Mesenchymal stem cell (in vitro differentiated cells and primary cell): ENCODE data around the gene SGCA.

Experiments used
- DNase-seq: peaks from one replicate; pipeline ENCODE4 v3.0.0-alpha.2; 2013
- H2AFZ ChIP-seq: one replicate; pipeline ENCODE4 v1.6.1; 2013; ENCODE audit warnings: low read depth, mild to moderate bottlenecking, control low read depth, inconsistent platforms, low read length, moderate library complexity
- H2AK5ac ChIP-seq: 2 replicates; pipeline ENCODE4 v1.6.1; 2013; ENCODE audit warnings: low read length, moderate library complexity, mild to moderate bottlenecking, inconsistent platforms; ENCODE audit not compliant: severe bottlenecking
- H2BK120ac ChIP-seq: one replicate; pipeline ENCODE4 v1.6.1; 2013; ENCODE audit warnings: low read depth, mild to moderate bottlenecking, inconsistent platforms, low read length, moderate library complexity
- H2BK12ac ChIP-seq, 2 experiments: one replicate each; pipeline ENCODE4 v1.6.1; 2013; ENCODE audit warnings: inconsistent platforms in 2 of 2, low read length in 2 of 2, mild to moderate bottlenecking in 2 of 2, moderate library complexity in 2 of 2, control low read depth in 1 of 2
- H2BK15ac ChIP-seq: one replicate; pipeline ENCODE4 v1.6.1; 2013; ENCODE audit warnings: mild to moderate bottlenecking, low read depth, inconsistent platforms; ENCODE audit not compliant: poor library complexity, severe bottlenecking
- H2BK5ac ChIP-seq: 2 replicates; pipeline ENCODE4 v1.6.1; 2013; ENCODE audit warnings: low read depth, mild to moderate bottlenecking, low read length, control low read depth, inconsistent platforms; ENCODE audit not compliant: poor library complexity, severe bottlenecking
- H3K14ac ChIP-seq, 2 experiments: one replicate each; pipeline ENCODE4 v1.6.1; 2013; ENCODE audit warnings: inconsistent platforms in 2 of 2, low read length in 2 of 2, control low read depth in 1 of 2, mild to moderate bottlenecking in 1 of 2, moderate library complexity in 1 of 2
- H3K18ac ChIP-seq, 2 experiments: one replicate each; pipeline ENCODE4 v1.6.1; 2013; ENCODE audit warnings: inconsistent platforms in 2 of 2, low read length in 2 of 2, control low read depth in 1 of 2, low read depth in 1 of 2, mild to moderate bottlenecking in 1 of 2
- H3K23ac ChIP-seq, 2 experiments: one replicate each; pipeline ENCODE4 v1.6.1; 2013; ENCODE audit warnings: inconsistent platforms in 2 of 2, low read length in 2 of 2, mild to moderate bottlenecking in 2 of 2, moderate library complexity in 2 of 2, control low read depth in 1 of 2
- H3K27ac ChIP-seq: 2 replicates; pipeline ENCODE4 v1.5.1; 2013; ENCODE audit warnings: mild to moderate bottlenecking, moderate library complexity, low read length, control low read depth, inconsistent platforms; ENCODE audit not compliant: poor library complexity, severe bottlenecking
- H3K27me3 ChIP-seq, 2 experiments: 2 replicates each; pipeline versions ENCODE4 v1.6.1 to v1.7.0; 2013; ENCODE audit warnings: low read length in 2 of 2, mild to moderate bottlenecking in 2 of 2, moderate library complexity in 2 of 2, control low read depth in 1 of 2, inconsistent platforms in 1 of 2; ENCODE audit not compliant: control insufficient read depth in 1 of 2, insufficient read depth in 1 of 2
- H3K36me3 ChIP-seq, 2 experiments: 2 replicates each; pipeline versions ENCODE4 v1.6.1 to v1.7.0; 2013; ENCODE audit warnings: low read length in 2 of 2, control low read depth in 1 of 2, inconsistent platforms in 1 of 2, low read depth in 1 of 2, mild to moderate bottlenecking in 1 of 2; ENCODE audit not compliant: insufficient read depth in 2 of 2, control insufficient read depth in 1 of 2
- H3K4ac ChIP-seq, 2 experiments: one replicate each; pipeline ENCODE4 v1.6.1; 2013; ENCODE audit warnings: inconsistent platforms in 2 of 2, low read length in 2 of 2, mild to moderate bottlenecking in 2 of 2, moderate library complexity in 2 of 2, control low read depth in 1 of 2, low read depth in 1 of 2
- H3K4me1 ChIP-seq: 2 replicates; pipeline ENCODE4 v1.6.1; 2013; ENCODE audit warnings: low read depth, low read length, control low read depth; ENCODE audit not compliant: control insufficient read depth, insufficient read depth
- H3K4me2 ChIP-seq: 2 replicates; pipeline ENCODE4 v1.6.1; 2013; ENCODE audit warnings: low read length, mild to moderate bottlenecking, inconsistent platforms; ENCODE audit not compliant: poor library complexity, severe bottlenecking
- H3K4me3 ChIP-seq, 2 experiments: 2 replicates each; pipeline versions ENCODE4 v1.5.1 to v1.7.0; 2013; ENCODE audit warnings: low read length in 2 of 2, mild to moderate bottlenecking in 2 of 2, control low read depth in 1 of 2, low read depth in 1 of 2; ENCODE audit not compliant: insufficient read depth in 1 of 2
- H3K79me1 ChIP-seq: replicated peaks from 2 replicates; pipeline ENCODE4 v1.6.1; 2013; ENCODE audit warnings: mild to moderate bottlenecking, control low read depth, low read length, inconsistent platforms; ENCODE audit not compliant: poor library complexity, severe bottlenecking
- H3K9ac ChIP-seq: 2 replicates; pipeline ENCODE4 v1.7.0; 2013; ENCODE audit warnings: mild to moderate bottlenecking, low read length, moderate library complexity
- H3K9me3 ChIP-seq: 2 replicates; pipeline ENCODE4 v1.7.0; 2013; ENCODE audit warnings: mild to moderate bottlenecking, low read length; ENCODE audit not compliant: control insufficient read depth
- H4K8ac ChIP-seq: one replicate; pipeline ENCODE4 v1.6.1; 2013; ENCODE audit warnings: inconsistent platforms, mild to moderate bottlenecking, low read length, moderate library complexity
- H4K91ac ChIP-seq: one replicate; pipeline ENCODE4 v1.6.1; 2013; ENCODE audit warnings: mild to moderate bottlenecking, low read length, inconsistent platforms
- WGBS: methylation state at CpG from one replicate; pipeline ENCODE4 v1.1.7; 2013; ENCODE audit warnings: mixed read lengths; 5-methylcytosine and 5-hydroxymethylcytosine counted together

The SGCA gene

DNA sequence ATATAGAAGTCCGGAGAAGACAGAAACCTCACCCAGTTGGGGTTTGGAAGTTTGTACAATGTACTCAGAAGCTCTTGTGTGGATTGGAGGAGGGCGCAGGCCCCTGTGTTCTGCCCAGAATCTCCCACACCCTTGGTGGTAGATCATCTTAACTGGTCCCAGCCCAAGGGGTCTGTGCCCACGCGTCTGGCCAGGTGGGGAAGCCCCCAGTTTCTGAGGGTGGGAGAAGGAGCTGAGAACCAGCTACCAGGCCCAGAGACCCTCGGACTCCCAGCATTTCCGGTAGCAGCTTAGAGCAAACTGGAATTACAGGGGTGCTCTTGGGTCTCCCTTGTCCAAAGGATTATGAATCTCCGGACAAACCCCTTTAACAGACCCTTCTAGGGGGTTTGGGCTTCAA is 13.1 kb upstream of the SGCA start:
- H3K79me1 ChIP-seq, result no peaks in the 10 kb centered on the region
- peak overlapping the region; percentile 17 to 81 for H3K18ac ChIP-seq
- H3K23ac ChIP-seq, result no peak overlapping the region
- H3K27ac ChIP-seq, result no peak overlapping the region
- H3K4me3 ChIP-seq, result peak overlapping the region in 1 of 2 experiments; percentile 84
- H3K27me3 ChIP-seq, result no peaks in the 10 kb centered on the region
- H2BK15ac ChIP-seq, result peak overlapping the region; percentile 66
- peak overlapping the region; percentile 53 for H4K91ac ChIP-seq
- H2BK5ac ChIP-seq, result no peak overlapping the region
- no peaks in the 10 kb centered on the region for H3K9me3 ChIP-seq
- WGBS, result 76% methylated on average over 6 of the region's 7 CpGs
- H4K8ac ChIP-seq, result peak overlapping the region; percentile 54
- H3K4me2 ChIP-seq, result no peak overlapping the region
- peak overlapping the region in 1 of 2 experiments; percentile 96 for H2BK12ac ChIP-seq
- peak overlapping the region; percentile 50 to 94 for H3K4ac ChIP-seq
- H2BK120ac ChIP-seq, result peak overlapping the region; percentile 83
- peak overlapping the region; percentile 81 for H2AK5ac ChIP-seq
- H3K4me1 ChIP-seq, result peaks cover 22% of the 10 kb centered on the region
- no peaks in the 10 kb centered on the region for H3K36me3 ChIP-seq
- no peak for DNase-seq
- H2AFZ ChIP-seq, result no peak overlapping the region
- no peak overlapping the region for H3K14ac ChIP-seq
- H3K9ac ChIP-seq, result peak overlapping the region; percentile 83

GRCh38 chr17:50153650-50154575 is 11.9 kb upstream of the SGCA start:
- no peak overlapping the region for H2BK5ac ChIP-seq
- no peak overlapping the region for H3K4me2 ChIP-seq
- H3K18ac ChIP-seq, result no peak overlapping the region
- no peak overlapping the region for H4K8ac ChIP-seq
- H3K9me3 ChIP-seq, result no peaks in the 10 kb centered on the region
- 94% methylated on average over 14 of the region's 16 CpGs for WGBS
- no peak overlapping the region for H3K14ac ChIP-seq
- peak overlapping the region; percentile 86 for H3K9ac ChIP-seq
- H3K36me3 ChIP-seq, result no peaks in the 10 kb centered on the region
- no peaks in the 10 kb centered on the region for H3K27me3 ChIP-seq
- no peak overlapping the region for H3K27ac ChIP-seq
- H2AK5ac ChIP-seq, result peak overlapping the region; percentile 17
- H4K91ac ChIP-seq, result no peak overlapping the region
- no peak for DNase-seq
- H3K23ac ChIP-seq, result no peak overlapping the region
- no peak overlapping the region for H2BK15ac ChIP-seq
- peaks cover 16% of the 10 kb centered on the region for H3K4me1 ChIP-seq
- no peak overlapping the region for H2AFZ ChIP-seq
- no peak overlapping the region for H2BK120ac ChIP-seq
- H2BK12ac ChIP-seq, result peak overlapping the region; percentile 29 to 64
- H3K4ac ChIP-seq, result peak overlapping the region in 1 of 2 experiments; percentile 7
- peak overlapping the region in 1 of 2 experiments; percentile 16 for H3K4me3 ChIP-seq
- H3K79me1 ChIP-seq, result no peaks in the 10 kb centered on the region

DNA sequence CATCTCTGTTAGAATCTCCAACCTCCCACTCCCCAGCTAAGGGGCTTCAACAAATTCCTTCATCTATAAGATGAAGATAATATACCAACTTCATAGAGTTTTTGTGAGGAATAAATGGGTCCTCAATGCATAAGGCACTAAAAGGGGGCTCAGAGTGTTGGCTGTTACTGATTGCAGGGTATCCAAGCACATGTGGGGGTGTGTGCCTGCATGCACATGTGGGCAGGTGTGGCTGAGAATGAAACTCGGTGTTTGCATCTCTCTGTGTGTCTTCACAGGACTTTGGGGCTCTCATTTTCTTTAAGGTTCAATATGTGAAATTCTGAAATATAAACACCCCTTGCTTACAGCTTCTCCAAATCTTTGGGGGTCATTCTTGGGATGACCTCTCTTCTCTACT is 11.2 kb upstream of the SGCA start:
- whole genome bisulfite sequencing, result no CpG with 5 or more reads among the region's 1 CpG
- Histone ChIP-seq H3K4me3 (peak overlapping the region in 1 of 2 experiments; percentile 16), H3K9me3 (no peaks in the 10 kb centered on the region)

GRCh38 chr17:50155115-50155819 is 10.5 kb upstream of the SGCA start:
- Histone ChIP-seq H3K36me3 (no peaks in the 10 kb centered on the region), H2AK5ac (no peak overlapping the region), H3K27me3 (no peaks in the 10 kb centered on the region), H3K14ac (peak overlapping the region in 1 of 2 experiments; percentile 66), H3K4me1 (peaks cover 13% of the 10 kb centered on the region), H2AFZ (peak overlapping the region; percentile 47), H3K18ac (peak overlapping the region; percentile 41 to 58), H4K91ac (peak overlapping the region; percentile 82), H4K8ac (peak overlapping the region; percentile 84), H3K9me3 (no peaks in the 10 kb centered on the region), H3K4ac (peak overlapping the region; percentile 13 to 76), H3K27ac (no peak overlapping the region), H2BK15ac (no peak overlapping the region), H3K23ac (no peak overlapping the region), H2BK120ac (no peak overlapping the region), H3K9ac (peak overlapping the region; percentile 86), H2BK5ac (no peak overlapping the region), H3K4me3 (peak overlapping the region in 1 of 2 experiments; percentile 56), H3K79me1 (no peaks in the 10 kb centered on the region), H3K4me2 (no peak overlapping the region), H2BK12ac (peak overlapping the region; percentile 77 to 95)
- peak; percentile 50 for DNase-seq
- 90% methylated on average over 3 of the region's 8 CpGs for WGBS

More for the DNA sequence above, 11.2 kb upstream of the SGCA start:
- H2AK5ac ChIP-seq, result no peak overlapping the region
- H3K27ac ChIP-seq, result no peak overlapping the region
- no peak overlapping the region for H2BK15ac ChIP-seq
- H3K36me3 ChIP-seq, result no peaks in the 10 kb centered on the region
- no peak overlapping the region for H2BK5ac ChIP-seq
- no peak overlapping the region for H3K18ac ChIP-seq
- H3K14ac ChIP-seq, result no peak overlapping the region
- H4K91ac ChIP-seq, result no peak overlapping the region
- H3K4me1 ChIP-seq, result peaks cover 13% of the 10 kb centered on the region
- H2BK12ac ChIP-seq, result peak overlapping the region in 1 of 2 experiments; percentile 85
- no peaks in the 10 kb centered on the region for H3K79me1 ChIP-seq
- no peak overlapping the region for H3K4me2 ChIP-seq
- DNase-seq, result no peak
- peak overlapping the region; percentile 47 for H2AFZ ChIP-seq
- H3K9ac ChIP-seq, result peak overlapping the region; percentile 86
- no peak overlapping the region for H4K8ac ChIP-seq
- H3K27me3 ChIP-seq, result no peaks in the 10 kb centered on the region
- H3K23ac ChIP-seq, result no peak overlapping the region
- peak overlapping the region; percentile 57 for H2BK120ac ChIP-seq
- peak overlapping the region in 1 of 2 experiments; percentile 76 for H3K4ac ChIP-seq
